HG02642 (cell line): ENCODE measurements around the gene MYO5A.
"Not testable (repeated sequence)": the region's sequence is repeated elsewhere in the genome, so short reads cannot be mapped to it uniquely, and the experiment has no call there.

Source experiments
- ATAC-seq: cut with Tn5 transposase; IDR thresholded peaks from one replicate; pipeline ENCODE4 v1.9.1; 2021; ENCODE audit warnings: mild to moderate bottlenecking; ENCODE audit not compliant: unreplicated experiment, poor library complexity

Gene MYO5A

DNA sequence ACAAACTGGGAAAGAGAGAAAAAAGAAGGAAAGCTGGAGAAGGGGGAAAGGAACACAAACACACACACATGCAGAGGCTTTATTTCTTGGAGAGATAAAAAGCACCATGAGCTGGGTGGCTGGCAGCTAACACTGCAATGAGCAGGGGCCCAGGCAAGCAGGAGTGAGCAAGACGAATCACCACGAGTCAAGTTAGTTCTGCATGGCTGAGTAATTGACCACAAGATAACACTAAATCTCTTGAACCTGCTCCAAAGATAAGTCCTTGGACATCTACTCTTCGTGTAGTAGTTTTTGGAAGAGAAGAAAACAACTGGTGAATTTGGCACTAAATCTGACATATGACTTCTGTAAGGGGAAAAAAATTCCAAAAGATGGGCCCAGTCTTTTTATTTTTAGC is 100.9 kb downstream of the MYO5A start:
- ATAC-seq: no peak

DNA sequence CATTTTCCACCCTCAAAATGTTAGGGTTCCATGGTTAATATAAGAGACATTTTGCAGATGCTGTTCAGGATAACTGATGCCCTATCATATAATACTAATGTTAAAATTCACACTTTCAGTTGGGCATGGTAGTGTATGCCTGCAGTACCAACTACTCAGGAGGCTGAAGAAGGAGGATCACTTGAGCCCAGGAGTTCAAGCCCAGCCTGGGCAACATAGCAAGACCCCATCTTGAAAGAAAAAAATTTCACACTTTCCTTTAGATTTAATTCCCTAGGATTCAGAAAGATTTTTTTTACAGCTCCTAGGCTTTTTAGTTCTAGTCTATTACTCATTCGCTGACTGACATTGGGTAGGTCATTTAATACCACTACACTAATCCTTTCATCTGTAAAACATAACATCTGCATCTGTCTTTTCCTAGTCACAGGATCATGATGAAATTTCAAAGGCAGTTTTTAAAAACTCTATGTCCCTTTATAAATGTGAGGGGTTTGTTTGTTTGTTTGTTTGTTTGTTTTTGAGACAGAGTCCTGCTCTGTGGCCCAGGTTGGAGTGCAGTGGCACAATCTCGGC is 103.7 kb downstream of the MYO5A start:
- no peak for ATAC-seq

DNA sequence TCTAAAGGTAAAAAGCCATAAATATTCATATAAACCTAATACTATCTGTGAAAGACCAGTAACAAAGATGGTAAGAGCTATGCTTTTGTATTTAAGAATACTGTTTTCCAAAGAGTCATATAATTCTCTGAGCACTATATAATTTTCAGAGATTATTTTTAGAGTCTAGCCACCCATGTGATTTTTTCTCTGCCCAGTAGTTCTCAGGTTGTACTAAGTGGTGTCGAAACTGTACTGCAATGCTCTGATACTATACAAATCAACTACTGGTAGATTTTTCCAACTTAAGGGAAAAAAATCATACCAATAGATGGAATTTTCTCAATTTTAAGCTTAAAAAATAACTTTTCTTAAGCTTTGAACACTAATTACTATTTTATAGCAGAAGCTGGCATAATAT is 104.8 kb downstream of the MYO5A start:
- no peak for ATAC-seq

DNA sequence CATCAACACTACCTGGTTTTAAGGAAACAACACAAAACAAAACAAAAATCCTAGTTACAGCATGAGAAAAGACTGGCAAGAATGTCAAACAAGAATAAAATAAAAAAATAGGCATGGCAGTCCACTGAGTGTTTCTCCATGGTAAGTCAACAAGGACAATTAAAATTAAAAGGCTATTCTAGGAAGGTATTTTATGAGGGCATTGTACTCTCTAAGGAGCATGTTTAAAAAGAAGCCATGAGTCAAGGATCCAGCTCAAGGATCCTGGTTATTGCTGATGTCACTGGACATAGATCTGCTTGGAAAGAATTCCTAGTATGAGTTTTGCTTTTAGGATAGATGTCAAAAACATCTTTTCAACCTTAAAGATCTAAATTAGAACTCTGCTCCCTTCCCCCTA is 106.7 kb downstream of the MYO5A start:
- ATAC-seq: no peak

DNA sequence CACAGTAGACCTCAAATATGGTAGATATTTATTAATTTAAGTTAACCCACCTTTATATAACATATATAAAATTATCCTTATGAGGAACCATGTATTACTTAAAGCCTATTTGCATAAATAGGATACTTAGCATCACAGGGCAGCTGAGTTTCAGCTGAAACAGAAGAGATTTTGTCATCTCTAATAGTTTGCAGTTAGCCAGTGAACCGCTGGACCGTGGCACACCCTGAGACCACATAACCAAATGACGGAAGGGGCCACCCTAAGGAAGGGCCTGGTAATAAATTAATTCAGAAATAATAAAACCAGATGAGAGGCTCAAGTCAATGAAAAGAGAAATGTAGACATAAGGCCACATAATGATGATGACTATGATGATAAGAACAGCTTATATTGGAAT is 107.7 kb downstream of the MYO5A start:
- ATAC-seq: peak; percentile 57

DNA sequence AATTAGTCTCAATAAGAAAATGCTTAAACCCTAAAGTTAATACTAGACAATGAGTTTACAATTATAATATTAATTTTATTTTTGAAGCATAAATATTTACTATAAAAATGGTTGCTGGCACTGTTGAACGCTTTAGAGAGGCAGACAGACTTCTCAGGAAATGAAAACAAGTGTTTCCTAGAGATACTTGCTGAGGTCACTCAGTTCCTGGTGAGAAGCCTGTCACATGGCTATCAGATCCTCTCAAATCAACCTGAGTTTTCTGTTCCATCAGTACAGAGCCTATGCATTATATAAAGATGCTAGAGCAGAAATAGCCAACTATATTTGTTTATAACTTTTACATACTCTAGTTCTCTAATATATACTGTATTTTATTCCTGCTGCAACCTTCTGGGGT is 109.2 kb downstream of the MYO5A start:
- ATAC-seq: no peak

DNA sequence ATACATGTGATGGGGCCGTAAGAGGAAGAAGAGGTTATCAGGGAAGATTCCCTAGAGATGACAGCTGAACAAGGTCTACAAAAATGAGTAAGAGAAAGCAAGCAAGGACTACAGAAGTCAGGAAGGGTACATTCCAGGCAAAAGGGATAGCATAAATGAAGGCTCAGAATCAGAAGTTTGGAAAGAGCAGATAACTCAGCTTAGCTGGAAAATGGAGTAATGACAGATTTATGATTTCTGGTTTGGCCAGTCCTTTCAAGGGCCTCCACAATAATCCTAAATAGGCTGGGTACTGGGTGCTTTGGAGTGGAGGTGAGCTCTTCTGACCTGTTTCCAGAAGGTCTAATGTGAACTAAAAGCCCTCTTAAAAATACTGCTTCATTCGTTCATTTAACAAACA is 110.7 kb downstream of the MYO5A start:
- ATAC-seq: no peak

DNA sequence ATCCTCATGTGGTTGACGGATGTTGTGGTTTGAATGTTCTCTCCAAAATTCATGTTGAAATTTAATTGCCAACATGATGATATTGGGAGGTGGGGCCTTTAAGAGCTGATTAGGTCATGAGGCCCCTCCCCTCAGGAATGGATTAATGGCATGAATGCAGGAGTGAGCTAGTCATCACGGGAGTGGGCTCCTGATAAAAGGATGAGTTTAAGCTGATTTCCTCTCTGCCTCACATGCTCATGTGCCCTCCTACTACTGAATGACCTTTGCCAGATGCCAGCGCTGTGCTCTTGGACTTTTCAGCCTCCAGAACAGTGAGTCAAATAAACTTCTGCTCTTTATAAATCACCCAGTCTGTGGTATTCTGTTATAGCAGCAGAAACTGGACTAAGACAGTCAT is 111.2 kb downstream of the MYO5A start:
- ATAC-seq: no peak

DNA sequence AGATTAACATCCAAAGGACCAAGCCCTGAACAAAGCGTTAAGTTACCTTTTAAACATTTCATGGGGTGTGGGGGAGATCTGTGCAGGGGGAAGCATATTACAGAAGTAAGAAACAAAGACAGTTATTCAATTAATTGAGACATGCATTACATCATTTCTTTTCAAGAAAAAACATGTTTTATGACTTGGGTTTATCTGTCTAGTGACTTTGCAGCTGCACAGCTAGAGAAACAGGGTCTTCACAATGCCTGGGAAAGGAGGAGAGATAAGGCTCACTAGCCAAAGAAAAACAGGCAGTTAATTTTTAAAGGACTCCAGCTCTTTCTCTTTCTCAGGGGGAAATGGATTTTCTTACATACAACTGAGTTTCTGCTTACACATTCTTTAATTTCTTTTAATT is 112.1 kb downstream of the MYO5A start:
- ATAC-seq: not testable (repeated sequence)

DNA sequence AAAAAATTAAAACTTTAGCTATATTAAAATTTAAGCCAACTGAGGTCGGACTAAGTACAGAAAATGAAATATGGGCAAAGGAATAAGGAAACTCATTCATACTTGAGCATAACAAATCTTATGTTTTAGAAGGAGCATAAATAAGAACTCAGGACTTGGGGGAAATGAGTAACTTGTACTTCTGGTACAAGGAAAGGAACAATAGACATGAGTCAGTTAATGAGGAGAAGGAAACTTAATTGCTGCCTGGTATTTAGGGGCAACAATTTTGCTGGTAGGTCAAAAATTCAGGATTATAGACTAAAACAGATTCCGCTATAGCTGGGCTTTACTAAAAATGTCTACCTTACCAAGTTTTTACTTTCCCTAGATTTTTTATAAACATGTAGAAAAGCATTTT is 113.1 kb downstream of the MYO5A start:
- no peak for ATAC-seq

DNA sequence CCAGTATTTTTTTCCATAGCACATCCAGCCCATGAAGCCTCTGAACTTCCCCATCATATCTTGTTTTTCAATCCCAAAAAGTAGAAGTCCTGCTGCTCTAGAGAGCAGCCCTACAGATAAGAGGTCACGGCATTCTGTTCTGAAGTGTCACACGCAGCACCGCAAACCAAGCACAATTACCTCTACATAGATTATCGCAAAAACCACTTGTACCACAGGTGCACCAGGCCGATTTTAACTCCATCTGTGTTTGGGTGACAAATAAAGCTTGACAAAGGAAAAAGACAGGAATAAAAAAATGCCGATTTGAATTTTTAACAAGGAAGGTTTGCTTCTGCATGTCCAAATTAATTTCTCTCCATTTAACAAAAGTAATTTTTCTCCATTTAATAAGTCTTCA is 113.7 kb downstream of the MYO5A start:
- ATAC-seq: no peak

DNA sequence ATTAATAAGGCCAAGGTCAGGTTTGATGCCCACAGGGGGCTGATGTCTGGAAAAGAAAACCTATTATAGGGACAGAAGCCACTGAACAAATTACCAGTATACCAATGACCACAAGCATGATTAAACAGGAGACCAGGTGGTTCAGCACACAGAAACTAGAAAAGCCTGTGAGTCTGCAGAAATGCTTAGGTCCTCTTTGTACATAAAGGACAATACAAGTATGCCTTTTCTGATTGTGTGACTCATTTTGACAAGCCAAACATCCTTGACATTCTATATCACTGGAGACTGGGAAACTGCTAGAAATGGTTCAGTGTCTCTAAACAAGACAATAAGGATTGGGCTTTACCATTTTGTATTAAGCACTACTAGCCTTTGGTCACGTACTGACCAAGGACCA is 119.9 kb downstream of the MYO5A start:
- no peak for ATAC-seq

DNA sequence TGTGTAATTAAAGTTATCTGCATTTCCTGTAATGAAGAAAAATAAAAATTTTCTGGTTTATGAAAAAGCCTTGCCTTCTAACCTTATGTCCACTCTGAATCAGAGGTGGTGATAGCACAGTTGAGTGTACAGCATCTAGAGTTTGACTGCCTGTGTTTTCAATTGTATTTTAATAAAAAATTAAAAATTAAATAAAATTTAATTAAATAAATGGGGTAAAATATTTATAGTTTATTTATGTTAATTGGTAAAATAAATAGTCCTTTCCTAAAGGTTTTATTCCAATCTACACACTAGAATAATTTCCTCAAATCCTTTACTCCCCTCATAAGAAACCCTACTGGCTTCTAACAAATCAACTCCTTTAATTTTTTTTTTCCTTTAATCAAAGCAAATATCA is 121.3 kb downstream of the MYO5A start:
- no peak for ATAC-seq

DNA sequence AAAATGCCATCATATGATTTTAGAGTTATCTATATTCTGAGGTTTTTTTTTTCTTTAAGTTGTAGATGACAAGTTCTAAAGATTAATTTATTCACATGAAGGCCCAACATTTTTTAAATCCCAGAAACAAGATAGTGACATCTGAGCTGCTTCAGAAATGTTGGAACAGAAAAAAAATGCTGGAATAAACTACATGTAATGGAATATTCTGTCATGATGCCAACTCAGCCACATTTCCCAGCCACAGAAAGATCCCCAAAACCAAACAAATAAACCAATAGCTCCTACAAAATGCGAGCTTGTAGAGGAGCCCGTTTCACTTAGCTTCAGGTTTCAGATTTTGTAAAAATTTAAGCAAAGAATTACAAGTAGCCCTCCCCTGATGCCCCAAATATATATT is 122.1 kb downstream of the MYO5A start:
- no peak for ATAC-seq

DNA sequence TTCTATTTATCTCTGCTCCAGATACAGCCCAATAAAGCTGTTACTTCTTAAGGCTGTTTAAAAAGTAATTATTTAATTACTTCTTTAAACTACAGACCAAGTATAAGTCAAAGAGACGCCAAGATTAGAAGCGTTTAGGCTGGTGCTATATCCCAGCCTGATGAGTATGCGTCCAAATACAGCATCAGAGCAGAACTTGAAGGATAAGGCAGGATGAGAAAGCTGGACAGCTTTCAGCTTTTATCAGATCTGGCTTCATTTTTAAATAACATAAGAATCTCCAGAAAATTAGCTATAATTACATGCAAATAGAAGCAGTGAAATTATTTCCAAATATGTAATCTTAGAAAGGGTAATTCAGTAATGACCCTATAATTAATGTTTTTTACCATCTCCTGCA is 122.8 kb downstream of the MYO5A start:
- no peak for ATAC-seq

DNA sequence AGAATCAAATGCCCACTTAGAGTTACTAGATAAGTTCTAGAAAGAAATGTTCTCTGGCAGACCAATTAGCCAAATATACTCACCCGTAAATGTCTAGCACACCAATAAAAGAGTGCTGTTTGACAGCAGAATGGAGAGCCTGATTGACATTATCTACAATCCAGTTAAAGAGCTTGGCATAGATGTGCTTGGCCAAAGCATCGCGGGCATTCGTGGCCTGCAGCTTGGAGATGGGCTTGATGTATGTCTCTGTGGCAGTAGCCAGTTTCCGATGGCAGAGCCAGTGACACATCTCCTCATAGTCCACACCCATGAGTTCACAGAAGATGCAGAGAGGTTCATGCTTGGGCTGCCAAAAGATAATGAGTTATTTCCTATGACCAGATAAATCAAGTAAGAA is 131.6 kb downstream of the MYO5A start:
- ATAC-seq: no peak

DNA sequence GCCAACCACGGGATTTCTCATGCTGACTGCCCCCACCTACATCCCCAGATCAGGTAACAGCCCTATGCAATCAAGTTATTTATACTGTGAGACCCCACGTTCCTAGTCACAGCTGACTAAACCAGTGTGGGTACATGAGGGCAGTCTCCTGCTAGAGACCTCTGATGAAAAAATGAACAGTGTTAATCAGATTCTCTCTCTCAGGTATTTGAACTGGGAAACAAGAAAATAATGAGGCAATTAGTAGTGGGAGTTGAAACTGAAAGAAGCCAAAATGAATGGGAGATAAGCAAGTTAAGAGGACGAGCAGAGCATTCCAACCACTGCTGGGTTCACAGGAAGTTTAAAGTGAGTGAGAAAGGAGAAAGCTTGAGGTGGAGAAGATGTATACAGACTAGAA is 134.6 kb downstream of the MYO5A start:
- ATAC-seq: no peak

DNA sequence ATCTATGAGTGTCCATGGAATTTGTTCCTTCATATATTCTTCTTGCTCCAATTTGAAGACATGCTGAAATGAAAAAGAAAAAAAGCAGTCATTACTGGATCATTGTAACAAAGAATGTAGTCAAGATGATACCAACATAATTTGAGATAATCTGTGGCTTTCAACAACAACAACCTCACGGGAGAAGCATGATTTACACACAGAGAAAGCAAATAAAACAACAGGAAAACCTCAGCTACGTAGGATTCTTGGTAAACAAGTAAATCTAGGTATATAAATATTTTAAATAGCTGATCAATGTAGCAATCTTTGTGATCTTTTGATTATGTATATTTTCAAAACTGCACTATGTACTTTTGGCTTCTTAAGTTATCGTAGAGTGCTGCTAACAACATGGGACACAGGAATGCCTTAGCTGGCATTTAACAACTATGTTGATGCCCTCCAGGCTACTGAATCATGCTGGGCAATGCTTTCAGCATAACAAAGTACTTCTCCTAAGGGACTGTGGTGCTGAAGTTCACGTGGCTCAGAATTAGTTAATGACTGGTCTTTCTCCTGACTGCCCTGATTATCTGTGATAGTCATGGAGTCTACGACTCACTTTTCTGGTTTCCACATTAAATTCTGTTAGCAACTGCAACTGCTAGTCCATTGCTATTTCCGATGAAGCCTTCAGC is 136.5 kb downstream of the MYO5A start:
- no peak for ATAC-seq

DNA sequence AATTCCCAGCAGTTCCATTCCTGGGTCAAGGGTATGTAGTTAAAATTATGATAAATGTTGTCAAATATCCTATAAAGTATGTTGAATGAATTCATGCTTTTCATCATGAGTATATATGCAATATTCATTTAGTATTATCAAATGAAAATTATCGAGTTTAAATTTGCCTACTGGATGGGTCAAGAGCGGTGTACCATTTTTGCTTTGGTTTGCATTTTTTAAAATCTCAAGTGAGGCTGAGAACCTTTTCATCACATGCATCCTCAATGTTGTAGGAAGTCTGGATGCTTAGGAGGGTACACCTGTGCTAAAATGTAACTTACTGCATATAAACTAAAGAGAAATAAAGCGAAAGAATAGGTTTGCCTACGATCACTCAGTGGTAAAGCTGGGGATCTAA is 137.6 kb downstream of the MYO5A start:
- ATAC-seq: no peak

DNA sequence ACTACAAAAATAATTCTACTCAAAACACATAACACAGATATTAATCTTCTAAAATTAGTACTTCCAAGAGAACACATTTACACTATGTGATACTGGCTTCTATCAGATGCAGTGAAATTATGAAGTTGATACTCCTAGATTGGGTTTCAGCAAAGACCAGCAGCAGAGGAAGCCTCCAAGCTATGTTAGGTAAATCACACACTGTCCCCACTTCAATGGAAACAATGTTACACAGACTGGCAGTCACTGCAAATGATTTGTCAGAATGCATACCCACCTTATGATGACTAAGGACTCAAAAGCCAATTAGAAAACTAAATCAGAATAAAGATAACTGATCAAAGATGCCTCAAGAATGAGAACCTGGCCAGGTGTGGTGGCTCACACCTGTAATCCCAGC is 143.0 kb downstream of the MYO5A start:
- no peak for ATAC-seq

DNA sequence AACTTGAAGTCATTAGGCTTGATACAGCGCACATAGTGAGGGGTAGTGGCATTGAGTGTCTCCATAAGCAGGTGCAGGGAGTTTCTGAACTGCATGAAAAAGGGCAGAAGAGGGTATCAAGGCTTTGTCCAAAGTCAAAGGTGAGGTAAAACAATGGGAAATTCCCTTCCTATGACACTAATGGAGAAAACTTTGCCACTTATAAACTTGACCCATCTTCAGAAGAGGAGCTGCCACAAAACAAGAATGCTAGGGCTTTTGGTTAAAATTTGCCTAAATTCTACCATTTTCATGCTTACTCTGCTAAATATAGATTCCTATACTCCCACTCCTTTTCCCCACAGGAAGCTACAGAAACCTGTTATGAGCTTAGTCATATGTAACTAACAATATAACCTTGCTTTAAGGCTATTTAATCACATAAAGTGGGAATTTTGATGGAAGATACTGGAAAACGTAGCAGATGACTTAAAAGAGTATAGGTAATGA is 145.5 kb downstream of the MYO5A start:
- peak; percentile 41 for ATAC-seq

DNA sequence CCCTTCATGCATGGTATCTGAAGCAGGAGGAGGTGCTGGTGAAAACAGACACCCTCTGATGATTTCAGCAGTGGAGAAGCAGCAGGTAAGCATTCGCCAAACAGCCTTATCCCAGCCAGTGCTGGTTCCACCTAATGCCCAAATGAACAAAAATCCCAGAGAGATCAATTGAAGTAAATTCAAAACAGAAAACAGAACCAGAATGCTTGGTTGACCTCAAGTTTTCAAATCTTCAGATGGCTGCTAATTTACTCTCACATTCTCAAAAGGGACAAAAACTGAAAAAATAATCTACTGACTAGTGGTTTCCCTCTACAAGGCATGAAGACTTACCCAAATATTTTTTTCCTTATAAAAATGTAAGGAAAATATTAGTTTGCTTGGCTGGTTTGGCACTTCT is 146.0 kb downstream of the MYO5A start:
- peak; percentile 19 for ATAC-seq
